ENCODE measurements around the gene SSH2. TPM values are rescaled to one million over a fixed set of nuclear protein-coding genes. Genes with fewer than 3 reads are reported as not detected.
A peak's percentile ranks its signal among the peaks of the same experiment; 100 is the strongest.

SSH2 gene
- total and polyA plus RNA-seq, 9 of the 15 experiments (the other 6 are each of a cell fraction or from before 2014, with no cell fraction given) = 3.9 to 16.1 (median 10.2) TPM

- TF ChIP-seq, protein P1, sequence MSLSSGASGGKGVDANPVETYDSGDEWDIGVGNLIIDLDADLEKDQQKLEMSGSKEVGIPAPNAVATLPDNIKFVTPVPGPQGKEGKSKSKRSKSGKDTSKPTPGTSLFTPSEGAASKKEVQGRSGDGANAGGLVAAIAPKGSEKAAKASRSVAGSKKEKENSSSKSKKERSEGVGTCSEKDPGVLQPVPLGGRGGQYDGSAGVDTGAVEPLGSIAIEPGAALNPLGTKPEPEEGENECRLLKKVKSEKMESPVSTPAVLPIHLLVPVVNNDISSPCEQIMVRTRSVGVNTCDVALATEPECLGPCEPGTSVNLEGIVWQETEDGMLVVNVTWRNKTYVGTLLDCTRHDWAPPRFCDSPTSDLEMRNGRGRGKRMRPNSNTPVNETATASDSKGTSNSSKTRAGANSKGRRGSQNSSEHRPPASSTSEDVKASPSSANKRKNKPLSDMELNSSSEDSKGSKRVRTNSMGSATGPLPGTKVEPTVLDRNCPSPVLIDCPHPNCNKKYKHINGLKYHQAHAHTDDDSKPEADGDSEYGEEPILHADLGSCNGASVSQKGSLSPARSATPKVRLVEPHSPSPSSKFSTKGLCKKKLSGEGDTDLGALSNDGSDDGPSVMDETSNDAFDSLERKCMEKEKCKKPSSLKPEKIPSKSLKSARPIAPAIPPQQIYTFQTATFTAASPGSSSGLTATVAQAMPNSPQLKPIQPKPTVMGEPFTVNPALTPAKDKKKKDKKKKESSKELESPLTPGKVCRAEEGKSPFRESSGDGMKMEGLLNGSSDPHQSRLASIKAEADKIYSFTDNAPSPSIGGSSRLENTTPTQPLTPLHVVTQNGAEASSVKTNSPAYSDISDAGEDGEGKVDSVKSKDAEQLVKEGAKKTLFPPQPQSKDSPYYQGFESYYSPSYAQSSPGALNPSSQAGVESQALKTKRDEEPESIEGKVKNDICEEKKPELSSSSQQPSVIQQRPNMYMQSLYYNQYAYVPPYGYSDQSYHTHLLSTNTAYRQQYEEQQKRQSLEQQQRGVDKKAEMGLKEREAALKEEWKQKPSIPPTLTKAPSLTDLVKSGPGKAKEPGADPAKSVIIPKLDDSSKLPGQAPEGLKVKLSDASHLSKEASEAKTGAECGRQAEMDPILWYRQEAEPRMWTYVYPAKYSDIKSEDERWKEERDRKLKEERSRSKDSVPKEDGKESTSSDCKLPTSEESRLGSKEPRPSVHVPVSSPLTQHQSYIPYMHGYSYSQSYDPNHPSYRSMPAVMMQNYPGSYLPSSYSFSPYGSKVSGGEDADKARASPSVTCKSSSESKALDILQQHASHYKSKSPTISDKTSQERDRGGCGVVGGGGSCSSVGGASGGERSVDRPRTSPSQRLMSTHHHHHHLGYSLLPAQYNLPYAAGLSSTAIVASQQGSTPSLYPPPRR (CRISPR knock-in tag; IDR thresholded peaks at IDR 0.05; ENCODE audit: borderline replicate concordance) = no peak
- TF ChIP-seq NFRKB (IDR thresholded peaks at IDR 0.05; ENCODE audit: low read depth) (no peak), NFE2L1 (tag; IDR thresholded peaks at IDR 0.05; ENCODE audit: borderline replicate concordance, low read depth) (no peak), BCOR (IDR thresholded peaks at IDR 0.05) (0 out of 2 replicates have a peak, but pooled peaks have one; percentile 13), CXXC5 (CRISPR knock-in tag; IDR thresholded peaks at IDR 0.05) (peak; percentile 58; the same call in 1 of the 2 replicates), ZNF311 (CRISPR knock-in tag; IDR thresholded peaks at IDR 0.05) (no peak), TSC22D4 (tag; IDR thresholded peaks at IDR 0.05) (no peak), KLF16 (IDR thresholded peaks at IDR 0.05) (peak; percentile 63; the same call in 1 of the 2 replicates), PBX2 (CRISPR knock-in tag; IDR thresholded peaks at IDR 0.05; ENCODE audit: low read depth) (no peak), PBX2 (tag; conservative IDR thresholded peaks at IDR 0.05; ENCODE audit: low read depth) (no peak), LCOR (CRISPR knock-in tag; IDR thresholded peaks at IDR 0.05) (no peak; the same call in 1 of the 2 replicates), ZNF695 (CRISPR knock-in tag; IDR thresholded peaks at IDR 0.05) (no peak), KAT8 (IDR thresholded peaks at IDR 0.05; ENCODE audit: low read depth) (no peak), NCOR1 (IDR thresholded peaks at IDR 0.05) (no peak; the same call in 1 of the 2 replicates), FOS (IDR thresholded peaks at IDR 0.05; ENCODE audit: extremely low read depth, insufficient read length) (no peak)
- TF ChIP-seq, protein P2, sequence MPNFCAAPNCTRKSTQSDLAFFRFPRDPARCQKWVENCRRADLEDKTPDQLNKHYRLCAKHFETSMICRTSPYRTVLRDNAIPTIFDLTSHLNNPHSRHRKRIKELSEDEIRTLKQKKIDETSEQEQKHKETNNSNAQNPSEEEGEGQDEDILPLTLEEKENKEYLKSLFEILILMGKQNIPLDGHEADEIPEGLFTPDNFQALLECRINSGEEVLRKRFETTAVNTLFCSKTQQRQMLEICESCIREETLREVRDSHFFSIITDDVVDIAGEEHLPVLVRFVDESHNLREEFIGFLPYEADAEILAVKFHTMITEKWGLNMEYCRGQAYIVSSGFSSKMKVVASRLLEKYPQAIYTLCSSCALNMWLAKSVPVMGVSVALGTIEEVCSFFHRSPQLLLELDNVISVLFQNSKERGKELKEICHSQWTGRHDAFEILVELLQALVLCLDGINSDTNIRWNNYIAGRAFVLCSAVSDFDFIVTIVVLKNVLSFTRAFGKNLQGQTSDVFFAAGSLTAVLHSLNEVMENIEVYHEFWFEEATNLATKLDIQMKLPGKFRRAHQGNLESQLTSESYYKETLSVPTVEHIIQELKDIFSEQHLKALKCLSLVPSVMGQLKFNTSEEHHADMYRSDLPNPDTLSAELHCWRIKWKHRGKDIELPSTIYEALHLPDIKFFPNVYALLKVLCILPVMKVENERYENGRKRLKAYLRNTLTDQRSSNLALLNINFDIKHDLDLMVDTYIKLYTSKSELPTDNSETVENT (CRISPR knock-in tag; IDR thresholded peaks at IDR 0.05) = peak; percentile 32; the same call in 1 of the 2 replicates
These were observed 338.1 kb downstream of the SSH2 start (continued) for GRCh38 chr17:29591737-29592608.
